HCT116 (cell line): Measurements from ENCODE around the gene CCDC87. TPM values are rescaled to one million over a fixed set of nuclear protein-coding genes. Genes with fewer than 3 reads are reported as not detected.
"Not testable (repeated sequence)": the region's sequence is repeated elsewhere in the genome, so short reads cannot be mapped to it uniquely, and the experiment has no call there.

Source experiments
- ATAC-seq: fragments of 200-7000 bp; cut with Tn5 transposase; 2 replicates; pipeline ENCODE4 v1.9.1; 2020; ENCODE audit warnings: mild to moderate bottlenecking, moderate library complexity
- BruUV-seq: library from RNA; stranded (reverse); fragments of 400-500 nt; replicated peaks from 2 replicates; lab custom pipeline; 2021; lab: Mats Ljungman, UMichigan
- CTCF ChIA-PET: fragments of 300-600 bp; sonication (Branson Sonifier 250); formaldehyde crosslinking; loops from one replicate; lab custom pipeline; 2021; ENCODE audit warnings: antibody characterized with exemption; lab: Charles Lee
- POLR2A ChIA-PET: fragments of 300-600, 350-600 bp; sonication (Branson Sonifier 250); formaldehyde crosslinking; loops from one replicate; lab custom pipeline; 2021; ENCODE audit warnings: antibody characterized with exemption; lab: Charles Lee
- RAD21 ChIA-PET, 2 experiments: fragments of 300-600 bp; sonication (Branson Sonifier 250); formaldehyde crosslinking; loops; one replicate each; lab custom pipeline; 2023; ENCODE audit warnings: low total read pairs in 2 of 2; ENCODE audit not compliant: uncharacterized antibody in 2 of 2, unreplicated experiment in 2 of 2, low non-redundant PET in 1 of 2; lab: Charles Lee
- DNase-seq: peaks from one replicate; pipeline ENCODE4 v3.0.0-alpha.2; 2010; ENCODE audit warnings: low read depth, low spot score
- H2AFZ ChIP-seq: fragments of 200-600 bp; shearing (Covaris generic), sonication (generic); 2 replicates; pipeline ENCODE4 v1.6.1; 2017; ENCODE audit warnings: low read depth, mixed run types, mixed read lengths, antibody characterized with exemption, low read length; ENCODE audit not compliant: poor library complexity, severe bottlenecking
- H3K27ac ChIP-seq: 2 replicates; pipeline ENCODE4 v1.5.1; 2012; ENCODE audit warnings: low read depth, low read length
- H3K27me3 ChIP-seq: fragments of 200-600 bp; sonication (generic); 2 replicates; pipeline ENCODE4 v1.6.1; 2016; ENCODE audit warnings: mixed run types, low read length, mixed read lengths; ENCODE audit not compliant: insufficient read depth
- H3K36me3 ChIP-seq, 2 experiments: fragments of 200-500 bp in 1 of 2; fragments of 200-600 bp in 1 of 2; sonication (Bioruptor generic) in 1 of 2; sonication (generic) in 1 of 2; 2 replicates each; pipeline versions ENCODE4 v1.5.1 to v1.6.1; 2014 to 2016; ENCODE audit warnings: low read length in 2 of 2, inconsistent platforms in 1 of 2, mixed read lengths in 1 of 2, mixed run types in 1 of 2; ENCODE audit not compliant: insufficient read depth in 2 of 2, control insufficient read depth in 1 of 2
- H3K4me1 ChIP-seq, 2 experiments: fragments of 200-600 bp in 1 of 2; sonication (generic) in 1 of 2; 2 replicates each; pipeline versions ENCODE4 v1.5.1 to v1.6.1; 2012 to 2017; ENCODE audit warnings: low read length in 2 of 2, inconsistent platforms in 1 of 2, mild to moderate bottlenecking in 1 of 2, mixed read lengths in 1 of 2, mixed run types in 1 of 2, moderate library complexity in 1 of 2; ENCODE audit not compliant: insufficient read depth in 2 of 2, control insufficient read depth in 1 of 2
- H3K4me2 ChIP-seq: fragments of 200-600 bp; sonication (generic); 2 replicates; pipeline ENCODE4 v1.6.1; 2017; ENCODE audit warnings: mixed run types, low read length, mixed read lengths
- H3K4me3 ChIP-seq, 2 experiments: fragments of 200-600 bp in 1 of 2; sonication (generic) in 1 of 2; replicated peaks in 1 of 2; 2 replicates each; pipeline ENCODE4 v1.5.1; 2011 to 2016; ENCODE audit warnings: low read length in 2 of 2, control low read depth in 1 of 2, low read depth in 1 of 2, mild to moderate bottlenecking in 1 of 2, mixed read lengths in 1 of 2, mixed run types in 1 of 2
- H3K79me2 ChIP-seq: fragments of 200-600 bp; sonication (generic); 2 replicates; pipeline ENCODE4 v1.6.1; 2017; ENCODE audit warnings: mild to moderate bottlenecking, mixed run types, low read length, moderate library complexity, mixed read lengths; ENCODE audit not compliant: insufficient read depth
- H3K9ac ChIP-seq: fragments of 200-600 bp; sonication (generic); 2 replicates; pipeline ENCODE4 v1.6.1; 2016; ENCODE audit warnings: low read length, mixed read lengths
- H3K9me2 ChIP-seq: fragments of 200-600 bp; sonication (generic), shearing (Covaris generic); 2 replicates; pipeline ENCODE4 v1.6.1; 2017; ENCODE audit warnings: mixed run types, mild to moderate bottlenecking, moderate library complexity; ENCODE audit not compliant: insufficient read depth
- H3K9me3 ChIP-seq, 2 experiments: fragments of 200-500 bp in 1 of 2; fragments of 200-600 bp in 1 of 2; sonication (Bioruptor generic) in 1 of 2; sonication (generic) in 1 of 2; 2 replicates each; pipeline ENCODE4 v1.6.1; 2014 to 2017; ENCODE audit warnings: low read length in 2 of 2, mixed read lengths in 2 of 2, inconsistent platforms in 1 of 2, low read depth in 1 of 2, mild to moderate bottlenecking in 1 of 2, mixed run types in 1 of 2, moderate library complexity in 1 of 2; ENCODE audit not compliant: control insufficient read depth in 1 of 2, insufficient read depth in 1 of 2
- H4K20me1 ChIP-seq: fragments of 200-600 bp; sonication (generic), shearing (Covaris generic); 2 replicates; pipeline ENCODE4 v1.6.1; 2017; ENCODE audit warnings: mixed run types, mild to moderate bottlenecking, moderate library complexity; ENCODE audit not compliant: insufficient read depth
- CBX3 ChIP-seq: IDR thresholded peaks from 2 replicates; pipeline ENCODE4 v1.6.1; 2012; ENCODE audit warnings: low read depth
- CEBPB ChIP-seq: IDR thresholded peaks from 2 replicates; pipeline ENCODE4 v1.6.1; 2012; ENCODE audit warnings: low read depth
- CTCF ChIP-seq, 3 experiments: fragments of 200-600 bp in 1 of 3; sonication (generic) in 1 of 3; IDR thresholded peaks in 2 of 3; conservative IDR thresholded peaks in 1 of 3; 2 replicates each; pipeline ENCODE4 v1.5.1; 2012 to 2017; ENCODE audit warnings: low read depth in 2 of 3, low read length in 2 of 3, antibody characterized with exemption in 1 of 3, borderline replicate concordance in 1 of 3, control low read depth in 1 of 3, mild to moderate bottlenecking in 1 of 3, mixed read lengths in 1 of 3, mixed run types in 1 of 3, moderate library complexity in 1 of 3; ENCODE audit not compliant: insufficient read depth in 1 of 3
- EGR1 ChIP-seq: IDR thresholded peaks from 2 replicates; pipeline ENCODE4 v1.6.1; 2012; ENCODE audit warnings: low read depth
- ELF1 ChIP-seq: IDR thresholded peaks from 2 replicates; pipeline ENCODE4 v1.6.1; 2012; ENCODE audit warnings: low read depth, borderline replicate concordance
- EZH2phosphoT487 ChIP-seq: fragments of 200-600 bp; IDR thresholded peaks from 2 replicates; pipeline ENCODE4 v1.6.1; 2018; ENCODE audit warnings: antibody characterized with exemption, borderline replicate concordance
- FOSL1 ChIP-seq: IDR thresholded peaks from 2 replicates; pipeline ENCODE4 v1.6.1; 2012; ENCODE audit warnings: low read depth
- JUND ChIP-seq: IDR thresholded peaks from 2 replicates; pipeline ENCODE4 v1.6.1; 2012
- POLR2AphosphoS5 ChIP-seq: IDR thresholded peaks from 2 replicates; pipeline ENCODE4 v1.6.1; 2011; ENCODE audit warnings: mild to moderate bottlenecking, low read depth, low read length, moderate library complexity
- RAD21 ChIP-seq: IDR thresholded peaks from 2 replicates; pipeline ENCODE4 v1.6.1; 2012; ENCODE audit warnings: low read depth, mild to moderate bottlenecking
- SIN3A ChIP-seq: IDR thresholded peaks from 2 replicates; pipeline ENCODE4 v1.6.1; 2012; ENCODE audit warnings: low read depth
- SP1 ChIP-seq: IDR thresholded peaks from 2 replicates; pipeline ENCODE4 v1.6.1; 2012; ENCODE audit warnings: low read depth
- SRF ChIP-seq: IDR thresholded peaks from 2 replicates; pipeline ENCODE4 v1.6.1; 2012; ENCODE audit warnings: low read depth
- YY1 ChIP-seq: IDR thresholded peaks from 2 replicates; pipeline ENCODE4 v1.6.1; 2011; ENCODE audit warnings: low read length, low read depth, moderate library complexity, mild to moderate bottlenecking; ENCODE audit not compliant: insufficient replicate concordance; ENCODE audit errors: extremely low read depth
- ZBTB33 ChIP-seq: IDR thresholded peaks from 2 replicates; pipeline ENCODE4 v1.6.1; 2011; ENCODE audit warnings: mild to moderate bottlenecking, low read length, moderate library complexity; ENCODE audit not compliant: insufficient replicate concordance; ENCODE audit errors: extremely low read depth
- ZFX ChIP-seq: fragments of 450-650 bp; IDR thresholded peaks from 2 replicates; pipeline ENCODE4 v1.6.1; 2017
- ZNF274 ChIP-seq: fragments of 200-500 bp; sonication (Bioruptor generic); IDR thresholded peaks from 2 replicates; pipeline ENCODE4 v1.6.1; 2014; ENCODE audit warnings: mild to moderate bottlenecking, low read depth, low read length, inconsistent platforms
- intact Hi-C: fragments of 100-400 bp; cut with micrococcal nuclease; formaldehyde crosslinking; loops from 2 replicates; pipeline ENCODE4 v1.10.0; 2022
- total RNA-seq: library from RNA; stranded (reverse); gene quantifications from one replicate; pipeline ENCODE4 v1.2.1, GENCODE V29; 2021; ENCODE audit not compliant: unreplicated experiment
- TF ChIP-seq, protein P1 (sequence below): IDR thresholded peaks from 2 replicates; pipeline ENCODE4 v1.6.1; 2012

Gene CCDC87
- total RNA-seq, 1 experiment from 2014 or later = 0.39 TPM

- H2AFZ ChIP-seq, H3K9me2 ChIP-seq, BruUV-seq, POLR2A ChIA-PET, H3K4me1 ChIP-seq, H3K9ac ChIP-seq, DNase-seq, H3K36me3 ChIP-seq, H3K27me3 ChIP-seq, H3K4me3 ChIP-seq, H3K27ac ChIP-seq, ATAC-seq, CTCF ChIA-PET, H3K4me2 ChIP-seq, intact Hi-C loops, H3K79me2 ChIP-seq, H4K20me1 ChIP-seq, RAD21 ChIA-PET, H3K9me3 ChIP-seq: not testable (repeated sequence)
- TF ChIP-seq CBX3 = peak; percentile 38; the same call in 1 of the 2 replicates
Observed at GRCh38 chr11:66582565-66583147, 10.2 kb downstream of the CCDC87 start.

DNA sequence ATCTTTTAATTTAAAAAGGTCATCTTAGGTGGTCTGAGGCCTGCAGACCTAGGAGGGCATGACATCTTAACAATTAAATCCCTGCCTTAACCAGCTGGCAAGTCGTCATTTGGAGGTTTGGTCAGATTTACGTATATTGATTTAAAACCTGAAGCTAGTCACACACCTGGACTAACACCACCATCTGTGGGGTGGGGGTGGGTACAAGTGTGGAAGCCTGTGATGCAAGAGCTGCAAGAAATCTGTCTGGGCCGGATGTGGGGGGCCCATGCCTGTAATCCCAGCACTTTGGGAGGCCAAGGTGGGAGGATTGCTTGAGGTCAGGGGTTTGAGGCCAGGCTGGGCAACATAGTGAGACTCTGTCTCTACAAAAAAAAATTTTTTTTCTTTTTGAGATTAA is 11.6 kb downstream of the CCDC87 start:
- intact Hi-C loops = no loop called here
- Histone ChIP-seq H3K27ac (no peak overlapping the region), H3K4me3 (no peak overlapping the region), H4K20me1 (no peaks in the 10 kb centered on the region), H3K4me2 (no peak overlapping the region), H3K4me1 (0 out of 4 replicates have a peak, but pooled peaks cover 0 to 3% of the 10 kb centered on the region in 2 experiments), H3K9me3 (0 out of 4 replicates have a peak, but pooled peaks cover 0 to 3% of the 10 kb centered on the region in 2 experiments), H3K36me3 (no peaks in the 10 kb centered on the region), H3K27me3 (no peaks in the 10 kb centered on the region), H3K9ac (no peak overlapping the region), H2AFZ (no peak overlapping the region), H3K79me2 (no peaks in the 10 kb centered on the region), H3K9me2 (no peaks in the 10 kb centered on the region)
- DNase-seq (no peak), ATAC-seq (no peak)
- BruUV-seq = no TSS peak
- ChIA-PET POLR2A (no interaction called here), RAD21 (no interaction called here), CTCF (no interaction called here)
- TF ChIP-seq SP1 = no peak
- TF ChIP-seq ZFX = no peak
- no peak for TF ChIP-seq EGR1
- TF ChIP-seq SIN3A = no peak
- TF ChIP-seq CTCF (IDR thresholded peaks at IDR 0.05 in 2 of 3, conservative IDR thresholded peaks at IDR 0.05 in 1 of 3; ENCODE audit: borderline replicate concordance in 1 of 3, insufficient read depth in 1 of 3, low read depth in 2 of 3, low read length in 2 of 3) = no peak
- TF ChIP-seq, protein P1, sequence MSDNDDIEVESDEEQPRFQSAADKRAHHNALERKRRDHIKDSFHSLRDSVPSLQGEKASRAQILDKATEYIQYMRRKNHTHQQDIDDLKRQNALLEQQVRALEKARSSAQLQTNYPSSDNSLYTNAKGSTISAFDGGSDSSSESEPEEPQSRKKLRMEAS = no peak
- TF ChIP-seq SRF = no peak
- TF ChIP-seq FOSL1 = no peak
- TF ChIP-seq JUND = no peak
- no peak for TF ChIP-seq POLR2AphosphoS5
- no peak for TF ChIP-seq CEBPB
- TF ChIP-seq RAD21 = no peak
- no peak for TF ChIP-seq ZBTB33
- no peak for TF ChIP-seq YY1
- no peak for TF ChIP-seq EZH2phosphoT487
- TF ChIP-seq ZNF274 = no peak
- no peak for TF ChIP-seq CBX3
- no peak for TF ChIP-seq ELF1
